Measurements from ENCODE around the gene DNM1.
"Not testable (repeated sequence)": the region's sequence is repeated elsewhere in the genome, so short reads cannot be mapped to it uniquely, and the experiment has no call there.

DNM1 gene

DNA sequence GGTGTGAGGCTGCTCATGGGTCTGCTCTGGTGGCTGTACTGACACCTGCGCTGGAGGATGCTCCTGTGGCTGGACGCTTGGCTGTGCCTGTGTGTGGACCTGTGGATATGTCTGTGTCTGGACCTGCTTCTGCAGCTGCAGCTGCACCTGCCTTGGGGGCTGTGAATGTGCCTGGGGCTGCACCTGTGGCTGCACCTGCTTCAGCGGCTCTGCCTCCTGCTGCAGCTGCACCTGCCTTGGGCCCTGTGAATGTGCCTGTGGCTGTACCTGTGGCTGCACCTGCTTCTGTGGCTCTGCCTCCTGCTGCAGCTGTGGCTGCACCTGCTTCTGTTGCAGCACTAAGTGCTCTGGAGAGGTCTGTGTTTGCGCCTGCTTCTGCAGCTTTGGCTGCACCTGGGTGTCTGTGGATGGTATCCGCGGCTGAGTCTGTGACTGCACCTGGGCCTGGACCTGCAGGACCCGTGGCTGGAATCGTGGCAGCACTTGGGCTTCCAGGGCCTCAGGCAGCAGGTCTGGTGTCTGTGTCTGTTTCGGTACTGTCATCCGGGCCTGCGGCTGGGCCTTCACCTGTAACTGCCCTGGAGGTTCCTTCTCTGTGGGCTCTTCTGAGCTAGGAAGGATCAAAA is 24.3 kb upstream of the DNM1 start:
- H3K4me3 ChIP-seq (ENCODE audit: low read length) = no peak overlapping the region
- TF ChIP-seq, protein P1, sequence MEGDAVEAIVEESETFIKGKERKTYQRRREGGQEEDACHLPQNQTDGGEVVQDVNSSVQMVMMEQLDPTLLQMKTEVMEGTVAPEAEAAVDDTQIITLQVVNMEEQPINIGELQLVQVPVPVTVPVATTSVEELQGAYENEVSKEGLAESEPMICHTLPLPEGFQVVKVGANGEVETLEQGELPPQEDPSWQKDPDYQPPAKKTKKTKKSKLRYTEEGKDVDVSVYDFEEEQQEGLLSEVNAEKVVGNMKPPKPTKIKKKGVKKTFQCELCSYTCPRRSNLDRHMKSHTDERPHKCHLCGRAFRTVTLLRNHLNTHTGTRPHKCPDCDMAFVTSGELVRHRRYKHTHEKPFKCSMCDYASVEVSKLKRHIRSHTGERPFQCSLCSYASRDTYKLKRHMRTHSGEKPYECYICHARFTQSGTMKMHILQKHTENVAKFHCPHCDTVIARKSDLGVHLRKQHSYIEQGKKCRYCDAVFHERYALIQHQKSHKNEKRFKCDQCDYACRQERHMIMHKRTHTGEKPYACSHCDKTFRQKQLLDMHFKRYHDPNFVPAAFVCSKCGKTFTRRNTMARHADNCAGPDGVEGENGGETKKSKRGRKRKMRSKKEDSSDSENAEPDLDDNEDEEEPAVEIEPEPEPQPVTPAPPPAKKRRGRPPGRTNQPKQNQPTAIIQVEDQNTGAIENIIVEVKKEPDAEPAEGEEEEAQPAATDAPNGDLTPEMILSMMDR (conservative IDR thresholded peaks at IDR 0.05; ENCODE audit: low read length) = no peak
- no peak for DNase-seq (ENCODE audit: low read depth)

DNA sequence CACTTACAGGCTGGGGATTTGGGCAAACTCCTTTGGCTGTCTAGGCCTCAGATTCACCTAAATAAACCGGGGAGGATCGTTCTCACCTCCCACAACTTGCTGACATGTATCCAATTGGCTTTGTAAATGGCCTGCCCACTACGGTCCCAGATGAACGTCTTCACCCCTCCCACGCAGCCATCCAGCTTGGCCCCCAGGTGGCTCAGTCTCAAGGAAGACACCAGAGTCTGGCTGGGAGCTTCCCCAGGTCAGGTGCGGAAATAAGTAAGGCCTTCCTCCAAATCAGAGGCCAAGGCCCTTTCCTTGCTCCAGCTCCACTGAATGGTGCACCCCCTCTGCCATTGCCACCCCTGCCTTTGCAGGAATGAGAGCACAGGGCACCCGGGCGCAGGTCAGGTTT is 23.2 kb upstream of the DNM1 start:
- TF ChIP-seq, protein P1 (conservative IDR thresholded peaks at IDR 0.05; ENCODE audit: low read length) = no peak

DNA sequence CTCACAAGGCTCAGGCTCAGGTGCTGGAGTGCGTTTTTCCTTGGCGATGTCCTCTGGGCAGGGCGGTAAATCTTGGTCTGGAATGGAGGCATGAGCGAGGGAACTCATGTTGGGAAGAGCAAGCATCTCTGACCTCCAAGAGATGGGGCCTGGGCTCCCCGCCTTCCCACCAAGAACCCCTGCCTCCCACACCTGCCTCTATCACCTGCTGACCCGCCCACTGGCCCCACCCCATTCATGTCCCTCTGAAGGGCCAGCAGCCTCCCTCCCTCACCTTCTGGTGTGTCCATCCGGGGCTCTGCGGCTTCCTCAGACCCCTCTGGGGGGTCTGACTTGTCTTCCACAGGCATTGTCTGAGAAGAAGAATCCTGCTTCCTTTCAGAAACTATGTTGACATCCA is 22.7 kb upstream of the DNM1 start:
- TF ChIP-seq, protein P1 (conservative IDR thresholded peaks at IDR 0.05; ENCODE audit: low read length) = no peak
- DNase-seq (ENCODE audit: low read depth) = no peak
- H3K4me3 ChIP-seq (ENCODE audit: low read length) = no peak overlapping the region

More for the DNA sequence above, 23.2 kb upstream of the DNM1 start:
- DNase-seq (ENCODE audit: low read depth) = no peak
- H3K4me3 ChIP-seq (ENCODE audit: low read length) = no peak overlapping the region

DNA sequence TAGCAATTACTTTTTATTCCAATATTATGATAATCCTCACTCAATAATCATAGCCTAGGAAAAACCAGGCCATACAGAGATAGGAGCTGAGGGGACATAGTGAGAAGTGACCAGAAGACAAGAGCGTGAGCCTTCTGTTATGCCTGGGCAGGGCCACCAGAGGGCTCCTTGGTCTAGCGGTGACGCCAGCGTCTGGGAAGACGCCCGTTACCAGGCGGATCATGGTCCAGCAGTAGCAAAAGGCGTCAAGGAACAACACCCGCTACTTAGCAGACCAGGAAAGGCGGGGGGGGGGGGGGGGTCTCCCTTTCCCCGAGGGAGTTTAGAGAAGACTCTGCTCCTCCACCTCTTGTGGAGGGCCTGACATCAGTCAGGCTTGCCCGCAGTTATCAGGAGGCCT is 21.7 kb upstream of the DNM1 start:
- not testable (repeated sequence) for H3K4me3 ChIP-seq (ENCODE audit: low read length)
- DNase-seq (ENCODE audit: low read depth) = peak; percentile 50
- TF ChIP-seq, protein P1 (conservative IDR thresholded peaks at IDR 0.05; ENCODE audit: low read length) = peak; percentile 50

DNA sequence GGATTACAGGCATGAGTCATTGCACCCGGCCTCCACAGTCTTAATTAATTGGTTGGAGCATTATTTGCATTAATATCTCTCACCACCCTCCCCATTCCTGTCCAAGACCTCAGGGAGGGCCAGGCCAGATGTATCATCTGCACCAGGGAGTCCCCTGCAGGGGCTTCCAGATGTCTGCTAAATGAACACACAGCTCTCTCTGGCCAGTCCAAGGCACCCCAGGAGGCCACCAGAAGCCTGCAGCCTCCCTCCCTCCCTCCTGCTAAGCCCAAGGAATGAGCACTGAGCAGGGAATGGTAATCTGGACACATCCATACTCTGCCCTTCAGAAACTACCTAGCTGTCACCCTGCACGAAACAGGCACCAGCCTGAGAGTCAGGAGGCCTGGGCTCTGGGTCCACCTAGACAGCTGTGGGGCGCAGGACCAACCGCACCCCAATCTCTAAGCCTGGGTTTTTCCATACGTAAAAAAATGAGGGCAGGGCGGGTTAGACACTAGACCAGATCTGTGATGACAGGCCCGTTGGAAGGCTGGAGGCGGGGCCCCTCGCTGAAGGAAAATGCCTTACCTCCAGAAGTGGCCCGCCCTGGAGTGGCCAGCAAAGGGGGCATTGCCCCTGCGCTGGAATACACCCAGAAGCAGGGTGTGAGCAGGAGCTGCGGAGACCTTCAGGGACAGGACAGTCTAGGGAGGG is 20.1 kb upstream of the DNM1 start:
- TF ChIP-seq, protein P1 (conservative IDR thresholded peaks at IDR 0.05; ENCODE audit: low read length) = no peak

DNA sequence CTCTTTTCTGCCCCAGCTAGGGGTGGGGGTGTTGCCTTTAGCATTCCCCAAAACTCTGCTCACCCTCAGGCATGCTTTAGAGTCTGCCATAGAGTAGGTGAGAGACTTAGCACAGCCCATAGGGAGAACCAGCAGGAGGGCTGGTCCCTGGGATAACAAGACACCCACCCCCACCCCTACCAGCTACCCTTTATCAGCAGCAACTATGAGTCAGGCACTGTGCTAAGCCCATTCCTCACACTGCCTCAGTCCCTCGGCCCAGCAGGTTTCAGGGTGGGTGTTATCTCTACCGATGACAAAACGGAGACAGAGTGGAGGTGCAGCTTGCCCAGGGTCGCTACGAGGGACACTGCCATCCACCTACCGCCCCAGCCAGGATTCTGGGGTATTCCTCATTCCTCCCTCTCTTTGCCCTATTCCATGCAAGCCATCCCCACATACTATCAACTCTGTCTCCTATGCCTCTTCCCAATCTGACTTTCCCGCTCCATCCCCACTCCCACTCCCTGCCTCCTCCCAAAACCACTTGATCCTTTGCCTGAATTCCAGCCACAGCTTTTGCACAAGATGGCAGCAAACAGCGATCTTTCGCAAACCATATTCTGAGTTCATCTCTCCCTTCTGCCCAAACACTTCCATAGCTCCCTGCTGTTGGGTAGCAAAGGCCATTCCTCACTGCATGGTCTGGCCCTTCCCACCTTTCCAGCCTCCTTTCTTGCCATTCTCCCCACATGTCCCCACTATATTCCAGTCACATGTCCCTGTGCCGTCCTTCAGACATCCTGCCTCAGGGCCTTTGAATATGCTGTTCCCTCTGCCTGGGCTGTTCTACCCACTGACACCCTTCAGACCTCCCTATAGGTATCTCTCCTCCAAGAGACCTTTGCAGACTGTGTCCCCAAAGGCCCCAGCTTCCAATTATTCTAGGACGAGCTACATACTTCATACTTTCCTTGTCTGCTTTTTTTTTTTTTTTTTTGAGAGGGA is 16.9 kb upstream of the DNM1 start:
- no peak for DNase-seq (ENCODE audit: low read depth)
- TF ChIP-seq, protein P1 (conservative IDR thresholded peaks at IDR 0.05; ENCODE audit: low read length) = no peak
- H3K4me3 ChIP-seq (ENCODE audit: low read length) = no peak overlapping the region

More for the DNA sequence above, 20.1 kb upstream of the DNM1 start:
- DNase-seq (ENCODE audit: low read depth) = no peak
- no peak overlapping the region for H3K4me3 ChIP-seq (ENCODE audit: low read length)

Measured in AG10803 (cell line).